Mucosa of rectum (tissue), 2 donors: ENCODE results near the gene SMIM21.

Source experiments
- H3K27ac ChIP-seq, 2 donors: one replicate each; pipeline ENCODE4 v1.7.0; 2013; ENCODE audit warnings: inconsistent platforms in 2 of 2, low read depth in 2 of 2, low read length in 2 of 2
- H3K27me3 ChIP-seq, 2 donors: one replicate each; pipeline ENCODE4 v1.7.0; 2013; ENCODE audit warnings: low read length in 2 of 2; ENCODE audit not compliant: control insufficient read depth in 2 of 2, insufficient read depth in 2 of 2
- H3K36me3 ChIP-seq, 2 donors: one replicate each; pipeline ENCODE4 v1.7.0; 2013; ENCODE audit warnings: low read length in 2 of 2; ENCODE audit not compliant: control insufficient read depth in 2 of 2, insufficient read depth in 2 of 2
- H3K4me1 ChIP-seq, 2 donors: one replicate each; pipeline ENCODE4 v1.7.0; 2013; ENCODE audit warnings: low read length in 2 of 2, mild to moderate bottlenecking in 1 of 2; ENCODE audit not compliant: control insufficient read depth in 2 of 2, insufficient read depth in 2 of 2
- H3K4me3 ChIP-seq, 2 donors: one replicate each; pipeline ENCODE4 v1.7.0; 2013; ENCODE audit warnings: low read length in 2 of 2
- H3K9ac ChIP-seq, 2 donors: one replicate each; pipeline ENCODE4 v1.7.0; 2013; ENCODE audit warnings: low read length in 2 of 2, low read depth in 1 of 2, mild to moderate bottlenecking in 1 of 2
- H3K9me3 ChIP-seq, 2 donors: one replicate each; pipeline ENCODE4 v1.7.0; 2013; ENCODE audit warnings: low read length in 2 of 2; ENCODE audit not compliant: control insufficient read depth in 2 of 2
- donor health status: healthy.
- donor health status: Normal muscosa, but diverticular disease.

SMIM21 gene

GRCh38 chr18:75384144-75384543 is 43.4 kb downstream of the SMIM21 start:
- Histone ChIP-seq H3K9ac (no peak overlapping the region), H3K27me3 (no peaks in the 10 kb centered on the region), H3K4me3 (no peak overlapping the region), H3K4me1 (no peaks in the 10 kb centered on the region), H3K27ac (no peak overlapping the region), H3K36me3 (no peaks in the 10 kb centered on the region), H3K9me3 (no peaks in the 10 kb centered on the region)

- no peak overlapping the region for H3K9ac ChIP-seq
- no peaks in the 10 kb centered on the region for H3K4me1 ChIP-seq
- no peak overlapping the region for H3K4me3 ChIP-seq
- H3K36me3 ChIP-seq: no peaks in the 10 kb centered on the region
- no peaks in the 10 kb centered on the region for H3K9me3 ChIP-seq
- no peak overlapping the region for H3K27ac ChIP-seq
- no peaks in the 10 kb centered on the region for H3K27me3 ChIP-seq
These were observed 48.9 kb downstream of the SMIM21 start for GRCh38 chr18:75378376-75379315.

- no peaks in the 10 kb centered on the region for H3K4me1 ChIP-seq
- H3K9ac ChIP-seq: no peak overlapping the region
- H3K36me3 ChIP-seq: no peaks in the 10 kb centered on the region
- no peaks in the 10 kb centered on the region for H3K9me3 ChIP-seq
- H3K27ac ChIP-seq: no peak overlapping the region
- H3K4me3 ChIP-seq: no peak overlapping the region
- no peaks in the 10 kb centered on the region for H3K27me3 ChIP-seq
These were observed 49.6 kb downstream of the SMIM21 start for GRCh38 chr18:75377926-75378325.

GRCh38 chr18:75377258-75377657 is 50.2 kb downstream of the SMIM21 start:
- H3K27ac ChIP-seq: no peak overlapping the region
- no peak overlapping the region for H3K4me3 ChIP-seq
- no peaks in the 10 kb centered on the region for H3K4me1 ChIP-seq
- no peaks in the 10 kb centered on the region for H3K36me3 ChIP-seq
- H3K27me3 ChIP-seq: no peaks in the 10 kb centered on the region
- no peak overlapping the region for H3K9ac ChIP-seq
- no peaks in the 10 kb centered on the region for H3K9me3 ChIP-seq

- Histone ChIP-seq H3K36me3 (no peaks in the 10 kb centered on the region), H3K4me1 (no peaks in the 10 kb centered on the region), H3K9me3 (no peaks in the 10 kb centered on the region), H3K9ac (no peak overlapping the region), H3K27me3 (no peaks in the 10 kb centered on the region), H3K27ac (no peak overlapping the region), H3K4me3 (no peak overlapping the region)
These were observed 51.5 kb downstream of the SMIM21 start for GRCh38 chr18:75376004-75376403.

GRCh38 chr18:75375341-75375740 is 52.2 kb downstream of the SMIM21 start:
- H3K9ac ChIP-seq: no peak overlapping the region
- no peaks in the 10 kb centered on the region for H3K9me3 ChIP-seq
- H3K27me3 ChIP-seq: no peaks in the 10 kb centered on the region
- H3K4me1 ChIP-seq: no peaks in the 10 kb centered on the region
- no peaks in the 10 kb centered on the region for H3K36me3 ChIP-seq
- no peak overlapping the region for H3K4me3 ChIP-seq
- no peak overlapping the region for H3K27ac ChIP-seq

GRCh38 chr18:75374466-75374865 is 53.0 kb downstream of the SMIM21 start:
- Histone ChIP-seq H3K4me3 (no peak overlapping the region), H3K36me3 (no peaks in the 10 kb centered on the region), H3K9ac (no peak overlapping the region), H3K27me3 (no peaks in the 10 kb centered on the region), H3K9me3 (no peaks in the 10 kb centered on the region), H3K4me1 (no peaks in the 10 kb centered on the region), H3K27ac (no peak overlapping the region)

GRCh38 chr18:75369026-75369721 is 58.3 kb downstream of the SMIM21 start:
- H3K4me3 ChIP-seq: no peak overlapping the region
- no peak overlapping the region for H3K9ac ChIP-seq
- no peaks in the 10 kb centered on the region for H3K27me3 ChIP-seq
- H3K36me3 ChIP-seq: no peaks in the 10 kb centered on the region
- no peak overlapping the region for H3K27ac ChIP-seq
- H3K4me1 ChIP-seq: no peaks in the 10 kb centered on the region
- no peaks in the 10 kb centered on the region for H3K9me3 ChIP-seq

GRCh38 chr18:75365837-75366236 is 61.7 kb downstream of the SMIM21 start:
- Histone ChIP-seq H3K9ac (no peak overlapping the region), H3K4me3 (no peak overlapping the region), H3K4me1 (no peaks in the 10 kb centered on the region), H3K36me3 (no peaks in the 10 kb centered on the region), H3K27me3 (no peaks in the 10 kb centered on the region), H3K9me3 (no peaks in the 10 kb centered on the region), H3K27ac (no peak overlapping the region)

- peaks cover 0 to 2% of the 10 kb centered on the region in 2 donors for H3K27me3 ChIP-seq
- H3K4me1 ChIP-seq: no peaks in the 10 kb centered on the region
- H3K4me3 ChIP-seq: no peak overlapping the region
- H3K9me3 ChIP-seq: no peaks in the 10 kb centered on the region
- H3K36me3 ChIP-seq: no peaks in the 10 kb centered on the region
- no peak overlapping the region for H3K9ac ChIP-seq
- H3K27ac ChIP-seq: no peak overlapping the region
These were observed 62.3 kb downstream of the SMIM21 start for GRCh38 chr18:75365254-75365629.
